G401.6 (cell line): Measurements from ENCODE around the gene MSANTD1.

Experiments
- FAIRE-seq: peaks from 2 replicates; lab custom pipeline; 2012; peaks lifted over from hg19 to GRCh38; lab: Jason Lieb, UNC

Gene MSANTD1

DNA sequence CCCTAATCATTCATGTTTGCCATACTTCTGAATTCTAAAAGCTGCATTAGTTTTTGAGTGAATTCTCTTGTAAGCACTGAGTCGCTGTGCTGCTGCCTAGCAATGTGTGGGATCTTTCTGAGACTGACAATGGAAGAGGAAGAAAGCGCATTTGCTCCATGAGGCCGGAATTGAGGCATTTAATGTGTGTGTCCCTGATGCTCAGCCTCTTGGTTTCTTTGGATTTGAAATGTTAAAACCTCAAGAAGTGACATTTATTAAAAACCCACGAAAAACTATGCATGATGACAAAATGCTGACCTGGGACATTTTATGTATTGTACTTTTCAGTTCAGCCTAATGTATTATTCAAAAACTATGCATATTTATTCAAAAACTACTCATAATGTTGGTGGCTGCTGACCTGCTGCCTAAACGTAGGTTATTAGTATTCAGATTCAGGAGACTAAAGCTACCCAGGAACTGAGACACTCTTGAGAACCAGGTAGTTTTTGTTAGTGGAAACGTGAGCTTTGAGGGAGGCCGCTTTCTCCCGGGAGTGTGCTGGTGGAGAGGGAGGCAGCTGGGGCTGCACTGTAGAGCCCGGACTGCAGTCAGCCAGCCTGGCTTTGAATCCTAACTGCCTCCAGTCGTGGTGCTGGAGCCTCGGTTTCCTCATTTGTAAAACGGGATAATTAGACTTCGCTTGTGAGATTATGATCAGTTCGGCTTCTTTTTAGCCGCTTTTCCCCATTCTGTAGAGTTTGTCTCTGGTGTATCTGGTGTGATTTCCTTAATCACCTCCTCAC is 55.2 kb downstream of the MSANTD1 start:
- FAIRE-seq, result no peak

GRCh38 chr4:3304831-3305609 is 56.1 kb downstream of the MSANTD1 start:
- FAIRE-seq, result no peak

DNA sequence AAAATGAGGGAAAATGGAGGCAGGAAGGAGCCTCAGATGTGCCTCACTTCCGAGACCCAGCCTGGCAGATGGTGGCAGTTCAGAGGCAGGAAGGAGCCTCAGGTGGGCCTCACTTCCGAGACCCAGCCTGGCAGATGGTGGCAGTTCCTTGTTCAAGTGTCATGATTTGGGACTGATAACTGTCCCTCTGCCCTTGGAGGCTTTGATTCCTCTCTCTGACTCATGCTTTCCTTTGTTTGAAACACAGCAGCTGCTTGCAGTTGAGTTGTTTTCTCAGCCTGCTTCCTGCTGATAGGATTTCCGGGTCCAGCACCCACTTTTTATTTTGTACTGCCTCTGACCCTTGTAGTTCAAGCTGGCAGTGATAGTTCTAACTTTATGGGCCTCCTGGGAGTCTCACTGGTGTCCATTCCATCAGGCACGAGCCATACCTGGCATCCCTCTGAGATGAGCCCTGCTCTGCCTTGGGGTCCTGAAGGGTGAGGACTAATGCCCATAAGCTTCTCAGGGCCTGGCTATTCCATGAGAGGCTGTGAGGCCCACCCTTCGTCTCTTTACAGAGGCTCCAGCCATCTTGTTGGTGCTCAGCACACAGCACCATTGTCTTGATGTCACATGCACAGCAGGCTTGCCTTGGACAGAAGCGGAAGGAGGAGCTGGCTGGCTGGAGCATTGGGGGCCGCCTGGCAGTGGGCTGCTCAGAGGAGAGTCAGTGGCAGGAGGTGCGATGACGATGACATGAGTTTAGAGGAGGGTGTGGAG is 56.8 kb downstream of the MSANTD1 start:
- FAIRE-seq, result no peak
